HEK293 (cell line): ENCODE measurements around the gene ADD1.

Experiments
- FEZF1 ChIP-seq: fragments of 450-650 bp; formaldehyde crosslinking; IDR thresholded peaks from 2 replicates; pipeline ENCODE4 v1.5.1; 2016; ENCODE audit warnings: missing biosample characterization, missing genetic modification characterization
- HOXA7 ChIP-seq: sonication (generic); formaldehyde crosslinking; IDR thresholded peaks from 2 replicates; pipeline ENCODE4 v1.8.1; 2022; ENCODE audit warnings: missing genetic modification reagents, borderline replicate concordance
- HOXC10 ChIP-seq: sonication (generic); formaldehyde crosslinking; IDR thresholded peaks from 2 replicates; pipeline ENCODE4 v1.8.1; 2023; ENCODE audit warnings: mild to moderate bottlenecking, missing genetic modification reagents
- KLF17 ChIP-seq: fragments of 450-650 bp; formaldehyde crosslinking; IDR thresholded peaks from 2 replicates; pipeline ENCODE4 v1.5.1; 2016; ENCODE audit warnings: missing biosample characterization, missing genetic modification characterization
- OVOL3 ChIP-seq: fragments of 450-650 bp; formaldehyde crosslinking; IDR thresholded peaks from 2 replicates; pipeline ENCODE4 v1.5.1; 2016; ENCODE audit warnings: missing biosample characterization, missing genetic modification characterization
- PATZ1 ChIP-seq: fragments of 450-650 bp; formaldehyde crosslinking; IDR thresholded peaks from 2 replicates; pipeline ENCODE4 v1.5.1; 2016; ENCODE audit warnings: missing biosample characterization, missing genetic modification characterization
- PRDM1 ChIP-seq: fragments of 450-650 bp; formaldehyde crosslinking; IDR thresholded peaks from 2 replicates; pipeline ENCODE4; 2016; ENCODE audit warnings: missing biosample characterization, missing genetic modification characterization
- PRDM2 ChIP-seq: fragments of 450-650 bp; formaldehyde crosslinking; IDR thresholded peaks from 2 replicates; pipeline ENCODE4 v1.5.1; 2016; ENCODE audit warnings: missing biosample characterization, missing genetic modification characterization, borderline replicate concordance
- SP2 ChIP-seq: fragments of 450-650 bp; formaldehyde crosslinking; IDR thresholded peaks from 2 replicates; pipeline ENCODE4 v1.5.1; 2016; ENCODE audit warnings: missing biosample characterization, missing genetic modification characterization
- TSHZ1 ChIP-seq: fragments of 450-650 bp; formaldehyde crosslinking; IDR thresholded peaks from 2 replicates; pipeline ENCODE4 v1.5.1; 2016; ENCODE audit warnings: missing biosample characterization, missing genetic modification characterization, borderline replicate concordance
- ZBTB10 ChIP-seq: fragments of 450-650 bp; formaldehyde crosslinking; IDR thresholded peaks from 2 replicates; pipeline ENCODE4 v1.5.1; 2016; ENCODE audit warnings: missing biosample characterization, missing genetic modification characterization
- ZBTB20 ChIP-seq: fragments of 450-650 bp; formaldehyde crosslinking; IDR thresholded peaks from 2 replicates; pipeline ENCODE4 v1.5.1; 2016; ENCODE audit warnings: missing biosample characterization, missing genetic modification characterization
- ZBTB21 ChIP-seq: fragments of 450-650 bp; formaldehyde crosslinking; IDR thresholded peaks from 2 replicates; pipeline ENCODE4 v1.5.1; 2017; ENCODE audit warnings: missing biosample characterization, missing genetic modification characterization
- ZBTB48 ChIP-seq: fragments of 450-650 bp; formaldehyde crosslinking; IDR thresholded peaks from 2 replicates; pipeline ENCODE4 v1.5.1; 2016; ENCODE audit warnings: missing biosample characterization, missing genetic modification characterization
- ZNF112 ChIP-seq: fragments of 450-650 bp; formaldehyde crosslinking; IDR thresholded peaks from 2 replicates; pipeline ENCODE4 v1.5.0; 2017; ENCODE audit warnings: missing biosample characterization, missing genetic modification characterization
- ZNF157 ChIP-seq: fragments of 450-650 bp; formaldehyde crosslinking; IDR thresholded peaks from 2 replicates; pipeline ENCODE4 v1.5.1; 2016; ENCODE audit warnings: missing biosample characterization, missing genetic modification characterization
- ZNF18 ChIP-seq: fragments of 450-650 bp; formaldehyde crosslinking; IDR thresholded peaks from 2 replicates; pipeline ENCODE4 v1.5.1; 2016; ENCODE audit warnings: missing biosample characterization, missing genetic modification characterization
- ZNF311 ChIP-seq: fragments of 450-650 bp; formaldehyde crosslinking; IDR thresholded peaks from 2 replicates; pipeline ENCODE4 v1.5.1; 2017; ENCODE audit warnings: missing biosample characterization, missing genetic modification characterization, borderline replicate concordance
- ZNF529 ChIP-seq: fragments of 450-650 bp; formaldehyde crosslinking; IDR thresholded peaks from 2 replicates; pipeline ENCODE4 v1.5.1; 2017; ENCODE audit warnings: missing genetic modification characterization, missing biosample characterization; ENCODE audit not compliant: insufficient replicate concordance
- ZNF670 ChIP-seq: fragments of 450-650 bp; formaldehyde crosslinking; IDR thresholded peaks from 2 replicates; pipeline ENCODE4 v1.5.1; 2016; ENCODE audit warnings: missing biosample characterization, missing genetic modification characterization, low read depth
- ZNF843 ChIP-seq: fragments of 450-650 bp; formaldehyde crosslinking; IDR thresholded peaks from 2 replicates; pipeline ENCODE4 v1.5.1; 2016; ENCODE audit warnings: missing biosample characterization, missing genetic modification characterization

Gene ADD1

GRCh38 chr4:2937146-2937857 is 93.7 kb downstream of the ADD1 start (continued):
- no peak for TF ChIP-seq SP2 (tag by site-specific recombination)
- no peak for TF ChIP-seq PRDM2 (tag by site-specific recombination)
- no peak for TF ChIP-seq ZNF157 (tag by site-specific recombination)
- TF ChIP-seq PATZ1 (tag by site-specific recombination) = peak; percentile 48; the same call in 1 of the 2 replicates
- TF ChIP-seq OVOL3 = no peak
- TF ChIP-seq ZNF843 (tag by site-specific recombination) = no peak
- no peak for TF ChIP-seq ZBTB10 (tag by site-specific recombination)
- no peak for TF ChIP-seq ZBTB20
- no peak for TF ChIP-seq ZNF311
- no peak for TF ChIP-seq ZNF529
- no peak for TF ChIP-seq PRDM1 (tag by site-specific recombination)
- peak; percentile 93 for TF ChIP-seq ZNF18 (tag by site-specific recombination)
- no peak for TF ChIP-seq HOXC10 (CRISPR knock-in tag)
- no peak for TF ChIP-seq ZNF670
- no peak for TF ChIP-seq HOXA7 (CRISPR knock-in tag)
- no peak for TF ChIP-seq FEZF1 (tag by site-specific recombination)
- no peak for TF ChIP-seq ZBTB48 (tag by site-specific recombination)
- no peak for TF ChIP-seq ZBTB21 (tag by site-specific recombination)
- no peak for TF ChIP-seq ZNF112 (tag by site-specific recombination)
- no peak for TF ChIP-seq TSHZ1 (tag by site-specific recombination)
- TF ChIP-seq KLF17 (tag by site-specific recombination) = no peak
